ENCODE results near the gene B3GNT2. TPM values are rescaled to one million over a fixed set of nuclear protein-coding genes. Genes with fewer than 3 reads are reported as not detected.

The B3GNT2 gene
- total and polyA plus RNA-seq, 9 of the 15 experiments (the other 6 are each of a cell fraction or from before 2014, with no cell fraction given) = 6.0 to 38.9 (median 25.0) TPM

DNA sequence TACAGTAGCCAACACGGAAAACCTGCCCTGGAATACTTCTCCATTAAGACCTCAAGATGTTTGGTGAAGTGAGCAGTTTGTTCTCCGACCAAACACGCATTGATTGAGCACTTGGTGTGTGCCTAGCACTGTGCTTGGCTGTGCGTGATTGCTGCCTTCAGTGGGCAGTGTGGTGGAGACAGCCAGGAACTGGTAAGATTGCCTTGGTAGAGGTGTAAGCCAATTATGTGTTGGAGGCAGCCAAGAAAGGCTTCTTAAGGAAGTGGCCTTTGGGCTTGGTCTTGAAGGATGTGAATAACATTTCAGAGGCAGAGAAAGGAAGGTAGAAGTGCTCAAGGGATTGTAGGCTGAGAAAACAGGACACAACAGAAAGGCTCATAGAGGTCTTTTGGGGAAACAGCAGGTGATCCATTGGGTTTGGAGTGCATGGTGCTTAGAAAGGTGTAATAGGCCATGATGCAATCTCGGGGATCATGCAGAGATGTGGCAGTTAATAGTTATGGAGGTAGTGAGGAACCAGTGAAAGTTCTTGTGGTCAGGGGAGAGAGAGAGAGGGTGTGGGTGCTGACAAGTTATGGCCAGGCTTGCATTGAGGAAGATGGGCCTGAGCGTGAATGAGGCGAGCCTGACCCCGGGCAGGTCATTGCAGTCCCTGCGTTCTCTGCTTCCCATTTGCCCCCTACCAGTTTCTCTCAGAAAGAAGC lies 6.3 kb downstream of the B3GNT2 start (continued):
- TF ChIP-seq ZBTB9 (CRISPR knock-in tag; IDR thresholded peaks at IDR 0.05) = no peak
- peak; percentile 77; the same call in 1 of the 2 replicates for TF ChIP-seq NBN (IDR thresholded peaks at IDR 0.05; ENCODE audit: low read depth)
- TF ChIP-seq ZC3H8 (IDR thresholded peaks at IDR 0.05) = no peak
- TF ChIP-seq NRF1 (conservative IDR thresholded peaks at IDR 0.05 in 1 of 2, IDR thresholded peaks at IDR 0.05 in 1 of 2) = no peak
- TF ChIP-seq SAP30 (IDR thresholded peaks at IDR 0.05; ENCODE audit: borderline replicate concordance, insufficient read depth, low read depth, low read length, poor library complexity, severe bottlenecking) = no peak
- no peak for TF ChIP-seq CBFA2T2 (conservative IDR thresholded peaks at IDR 0.05)
- TF ChIP-seq, protein P1, sequence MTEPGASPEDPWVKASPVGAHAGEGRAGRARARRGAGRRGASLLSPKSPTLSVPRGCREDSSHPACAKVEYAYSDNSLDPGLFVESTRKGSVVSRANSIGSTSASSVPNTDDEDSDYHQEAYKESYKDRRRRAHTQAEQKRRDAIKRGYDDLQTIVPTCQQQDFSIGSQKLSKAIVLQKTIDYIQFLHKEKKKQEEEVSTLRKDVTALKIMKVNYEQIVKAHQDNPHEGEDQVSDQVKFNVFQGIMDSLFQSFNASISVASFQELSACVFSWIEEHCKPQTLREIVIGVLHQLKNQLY (CRISPR knock-in tag; conservative IDR thresholded peaks at IDR 0.05) = no peak
- TF ChIP-seq HSF4 (CRISPR knock-in tag; IDR thresholded peaks at IDR 0.05; ENCODE audit: borderline replicate concordance) = no peak
- no peak for TF ChIP-seq HMG20A (CRISPR knock-in tag; conservative IDR thresholded peaks at IDR 0.05)
- TF ChIP-seq, protein P2, sequence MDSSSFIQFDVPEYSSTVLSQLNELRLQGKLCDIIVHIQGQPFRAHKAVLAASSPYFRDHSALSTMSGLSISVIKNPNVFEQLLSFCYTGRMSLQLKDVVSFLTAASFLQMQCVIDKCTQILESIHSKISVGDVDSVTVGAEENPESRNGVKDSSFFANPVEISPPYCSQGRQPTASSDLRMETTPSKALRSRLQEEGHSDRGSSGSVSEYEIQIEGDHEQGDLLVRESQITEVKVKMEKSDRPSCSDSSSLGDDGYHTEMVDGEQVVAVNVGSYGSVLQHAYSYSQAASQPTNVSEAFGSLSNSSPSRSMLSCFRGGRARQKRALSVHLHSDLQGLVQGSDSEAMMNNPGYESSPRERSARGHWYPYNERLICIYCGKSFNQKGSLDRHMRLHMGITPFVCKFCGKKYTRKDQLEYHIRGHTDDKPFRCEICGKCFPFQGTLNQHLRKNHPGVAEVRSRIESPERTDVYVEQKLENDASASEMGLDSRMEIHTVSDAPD (CRISPR knock-in tag; IDR thresholded peaks at IDR 0.05) = no peak
- TF ChIP-seq KHSRP (IDR thresholded peaks at IDR 0.05) = no peak
- no peak for TF ChIP-seq ZNF717 (CRISPR knock-in tag; IDR thresholded peaks at IDR 0.05)
- TF ChIP-seq TEAD4 (IDR thresholded peaks at IDR 0.05; ENCODE audit: low read length) = no peak
- TF ChIP-seq TEAD4 (CRISPR knock-in tag; IDR thresholded peaks at IDR 0.05; ENCODE audit: borderline replicate concordance) = no peak
- TF ChIP-seq ZNF699 (CRISPR knock-in tag; IDR thresholded peaks at IDR 0.05; ENCODE audit: insufficient replicate concordance) = no peak
- no peak for TF ChIP-seq ZNF121 (CRISPR knock-in tag; conservative IDR thresholded peaks at IDR 0.05)
- peak in 1 of 2 experiments; percentile 86; a peak in 2 of 4 replicates for TF ChIP-seq MLLT1 (IDR thresholded peaks at IDR 0.05)
- no peak for TF ChIP-seq MYNN (IDR thresholded peaks at IDR 0.05)
- TF ChIP-seq MYNN (CRISPR knock-in tag; IDR thresholded peaks at IDR 0.05) = no peak
- no peak for TF ChIP-seq LEF1 (IDR thresholded peaks at IDR 0.05)
- no peak for TF ChIP-seq ZNF408 (CRISPR knock-in tag; IDR thresholded peaks at IDR 0.05; ENCODE audit: low read depth)
- peak; percentile 57 for TF ChIP-seq MYC (IDR thresholded peaks at IDR 0.05; ENCODE audit: low read depth, low read length)
- no peak for TF ChIP-seq MYC (CRISPR knock-in tag; IDR thresholded peaks at IDR 0.05; ENCODE audit: borderline replicate concordance, low read depth)
- 0 out of 2 replicates have a peak, but pooled peaks have one; percentile 31 for TF ChIP-seq CXXC5 (CRISPR knock-in tag; IDR thresholded peaks at IDR 0.05)
- no peak for TF ChIP-seq KLF10 (CRISPR knock-in tag; IDR thresholded peaks at IDR 0.05)
- no peak for TF ChIP-seq FOXA1 (IDR thresholded peaks at IDR 0.05; ENCODE audit: borderline replicate concordance)
- no peak for TF ChIP-seq DIDO1 (tag; IDR thresholded peaks at IDR 0.05; ENCODE audit: low read depth)

All from K562 (cell line).